Measurements from ENCODE around the gene ACSM5. TPM values are rescaled to one million over a fixed set of nuclear protein-coding genes. Genes with fewer than 3 reads are reported as not detected.
A peak's percentile ranks its signal among the peaks of the same experiment; 100 is the strongest.
"Not testable (repeated sequence)": the region's sequence is repeated elsewhere in the genome, so short reads cannot be mapped to it uniquely, and the experiment has no call there.

The ACSM5 gene
- total and polyA plus RNA-seq, 2 experiments from 2014 or later, result 0.16 TPM; not detected in 1

GRCh38 chr16:20430948-20431347 lies 21.6 kb downstream of the ACSM5 start:
- no peaks in the 10 kb centered on the region for H3K36me3 ChIP-seq

DNA sequence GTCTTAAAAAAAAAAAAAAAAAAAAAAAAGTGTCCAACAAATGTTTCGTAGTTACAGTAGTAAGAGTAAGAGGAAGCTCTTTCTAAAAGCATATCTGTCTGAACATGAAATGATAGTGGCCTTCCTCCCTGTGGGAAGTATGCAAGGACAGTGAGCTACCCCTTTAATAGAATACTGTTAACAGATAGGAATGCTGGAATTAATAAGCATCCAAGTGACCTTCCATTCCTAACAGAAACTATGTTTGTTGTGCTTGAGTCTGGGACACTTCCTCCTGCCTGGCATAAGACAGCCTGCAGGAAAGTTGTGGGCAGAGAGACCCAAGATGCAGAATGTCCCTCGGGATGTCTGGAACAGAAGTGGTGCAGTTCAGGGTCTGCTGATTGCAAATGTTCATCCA lies 29.6 kb downstream of the ACSM5 start:
- DNase-seq (ENCODE audit: low read depth in 1 of 2, low spot score in 1 of 2); H3K36me3 ChIP-seq; H3K9me3 ChIP-seq (ENCODE audit: low read depth); H3K27me3 ChIP-seq; H3K27ac ChIP-seq; H3K4me3 ChIP-seq; H3K4me1 ChIP-seq (ENCODE audit: low read depth): not testable (repeated sequence)

More at GRCh38 chr16:20430948-20431347, 21.6 kb downstream of the ACSM5 start:
- DNase-seq (ENCODE audit: low read depth in 1 of 2, low spot score in 1 of 2), result no peak
- Histone ChIP-seq H3K27ac (no peak overlapping the region), H3K4me1 (ENCODE audit: low read depth) (no peaks in the 10 kb centered on the region), H3K9me3 (ENCODE audit: low read depth) (no peaks in the 10 kb centered on the region), H3K27me3 (no peaks in the 10 kb centered on the region), H3K4me3 (no peak overlapping the region)
- no peak for TF ChIP-seq CTCF (IDR thresholded peaks at IDR 0.05; ENCODE audit: low read depth, low read length)

- not testable (repeated sequence) for H3K4me3 ChIP-seq; H3K4me1 ChIP-seq (ENCODE audit: low read depth); H3K27ac ChIP-seq; H3K9me3 ChIP-seq (ENCODE audit: low read depth); H3K27me3 ChIP-seq; H3K36me3 ChIP-seq
- DNase-seq (ENCODE audit: low read depth in 1 of 2, low spot score in 1 of 2), result peak in 1 of 2 donors; percentile 67
These were observed 30.5 kb downstream of the ACSM5 start for GRCh38 chr16:20439820-20440231.

DNA sequence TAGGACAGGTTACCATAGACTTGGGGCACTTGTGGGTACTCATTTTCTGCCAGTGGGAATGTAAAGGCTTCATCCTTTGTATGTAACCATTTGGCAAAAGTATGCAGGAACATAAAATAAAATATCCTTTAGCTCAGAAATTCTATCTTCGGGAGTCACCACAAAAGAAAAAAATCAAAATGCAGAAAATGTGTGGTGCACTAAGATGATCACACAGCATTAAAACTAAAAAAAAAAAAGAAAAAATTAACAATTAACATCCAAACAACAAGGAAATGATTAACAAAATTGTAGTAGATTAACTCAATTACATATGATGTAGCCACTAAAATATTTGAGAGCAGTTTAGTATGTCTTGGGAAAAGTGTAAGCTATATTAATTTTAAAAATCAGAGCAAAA lies 31.4 kb downstream of the ACSM5 start:
- H3K4me1 ChIP-seq (ENCODE audit: low read depth); H3K27ac ChIP-seq; H3K4me3 ChIP-seq; H3K9me3 ChIP-seq (ENCODE audit: low read depth); H3K36me3 ChIP-seq; H3K27me3 ChIP-seq; DNase-seq (ENCODE audit: low read depth in 1 of 2, low spot score in 1 of 2): not testable (repeated sequence)

DNA sequence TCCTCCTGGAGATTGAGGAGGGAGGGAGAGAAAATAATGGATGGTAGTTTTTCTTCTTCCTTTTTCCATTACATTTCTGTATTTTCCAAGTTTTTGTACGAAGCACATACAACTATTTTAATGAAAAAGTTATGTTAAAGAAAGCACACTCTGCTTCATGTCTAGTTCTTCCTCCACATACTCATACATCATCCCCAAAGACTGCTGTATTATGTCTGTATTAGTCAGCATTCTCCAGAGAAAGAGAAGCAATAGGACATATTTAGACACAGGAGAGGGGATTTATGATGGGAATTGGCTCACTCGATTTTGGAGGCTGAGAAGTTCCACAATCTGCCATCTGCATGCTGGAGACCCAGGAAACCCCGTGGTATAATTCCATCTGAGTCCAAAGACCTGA lies 31.9 kb downstream of the ACSM5 start:
- Histone ChIP-seq H3K9me3 (ENCODE audit: low read depth) (no peaks in the 10 kb centered on the region), H3K36me3 (no peaks in the 10 kb centered on the region), H3K4me3 (no peak overlapping the region), H3K27ac (no peak overlapping the region), H3K4me1 (ENCODE audit: low read depth) (no peaks in the 10 kb centered on the region), H3K27me3 (no peaks in the 10 kb centered on the region)
- no peak for DNase-seq (ENCODE audit: low read depth in 1 of 2, low spot score in 1 of 2)
- no peak for TF ChIP-seq CTCF (IDR thresholded peaks at IDR 0.05; ENCODE audit: low read depth, low read length)

- not testable (repeated sequence) for H3K27me3 ChIP-seq; H3K36me3 ChIP-seq; H3K4me1 ChIP-seq (ENCODE audit: low read depth); H3K9me3 ChIP-seq (ENCODE audit: low read depth); H3K4me3 ChIP-seq; DNase-seq (ENCODE audit: low read depth in 1 of 2, low spot score in 1 of 2); H3K27ac ChIP-seq
These were observed 32.5 kb downstream of the ACSM5 start for GRCh38 chr16:20441859-20442258.

GRCh38 chr16:20446652-20447393 lies 37.5 kb downstream of the ACSM5 start:
- not testable (repeated sequence) for DNase-seq (ENCODE audit: low read depth in 1 of 2, low spot score in 1 of 2); H3K27ac ChIP-seq; H3K4me3 ChIP-seq; H3K36me3 ChIP-seq; H3K9me3 ChIP-seq (ENCODE audit: low read depth); H3K4me1 ChIP-seq (ENCODE audit: low read depth); H3K27me3 ChIP-seq

- H3K27me3 ChIP-seq; DNase-seq (ENCODE audit: low read depth in 1 of 2, low spot score in 1 of 2); H3K27ac ChIP-seq; H3K36me3 ChIP-seq; H3K4me1 ChIP-seq (ENCODE audit: low read depth); H3K4me3 ChIP-seq; H3K9me3 ChIP-seq (ENCODE audit: low read depth): not testable (repeated sequence)
These were observed 42.0 kb downstream of the ACSM5 start, which contains the start of gene ACSM2A for GRCh38 chr16:20451364-20451763. Gene ACSM2A, plus strand, starts transcription at chr16:20451521. Its CDS starts 8,594 bp downstream, at chr16:20460115.

DNA sequence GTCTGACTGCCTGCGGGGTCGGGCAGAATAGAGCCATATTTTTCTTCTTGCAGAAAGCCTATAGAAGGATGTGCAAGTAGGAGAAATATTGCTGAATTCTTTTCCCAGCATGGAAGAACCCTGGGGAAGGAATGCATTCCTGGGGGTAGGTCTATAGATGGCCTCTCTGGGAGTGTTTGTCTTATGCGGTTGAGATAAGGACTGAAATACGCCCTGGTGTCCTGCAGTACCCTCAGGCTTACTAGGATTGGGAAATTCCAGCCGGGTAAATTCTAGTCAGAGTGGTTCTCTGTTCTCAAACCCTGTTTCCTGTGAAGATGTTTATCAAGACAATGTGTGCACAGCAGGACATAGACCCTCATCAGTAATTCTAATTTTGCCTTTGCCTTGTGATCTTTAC lies 44.3 kb downstream of the ACSM5 start:
- H3K27ac ChIP-seq; H3K27me3 ChIP-seq; H3K36me3 ChIP-seq; H3K4me3 ChIP-seq; H3K9me3 ChIP-seq (ENCODE audit: low read depth); H3K4me1 ChIP-seq (ENCODE audit: low read depth): not testable (repeated sequence)
- peak in 1 of 2 donors; percentile 16 for DNase-seq (ENCODE audit: low read depth in 1 of 2, low spot score in 1 of 2)

GRCh38 chr16:20459227-20459626 lies 49.9 kb downstream of the ACSM5 start:
- H3K36me3 ChIP-seq; DNase-seq (ENCODE audit: low read depth in 1 of 2, low spot score in 1 of 2); H3K4me1 ChIP-seq (ENCODE audit: low read depth); H3K27ac ChIP-seq; H3K27me3 ChIP-seq; H3K4me3 ChIP-seq; H3K9me3 ChIP-seq (ENCODE audit: low read depth): not testable (repeated sequence)

DNA sequence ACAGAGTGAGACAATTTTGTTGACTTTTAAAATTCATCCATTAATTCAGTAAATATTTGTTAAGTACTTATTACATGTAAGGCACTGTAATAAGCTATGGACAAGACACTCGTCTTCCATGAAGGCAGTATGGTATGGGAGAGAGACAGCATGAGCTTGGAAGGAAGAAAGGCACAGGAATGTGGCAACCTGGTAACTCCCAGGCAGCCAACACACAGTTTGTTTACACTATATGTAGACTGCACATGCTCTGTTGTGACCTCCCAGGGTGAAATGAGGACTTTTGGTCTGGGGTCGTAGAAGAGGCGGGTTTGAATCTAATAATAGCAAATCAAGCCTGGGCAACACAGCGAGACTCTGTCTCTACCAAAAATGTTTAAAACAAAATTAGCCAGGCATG lies 51.0 kb downstream of the ACSM5 start:
- not testable (repeated sequence) for H3K4me1 ChIP-seq (ENCODE audit: low read depth); DNase-seq (ENCODE audit: low read depth in 1 of 2, low spot score in 1 of 2); H3K36me3 ChIP-seq; H3K27me3 ChIP-seq; H3K9me3 ChIP-seq (ENCODE audit: low read depth); H3K4me3 ChIP-seq; H3K27ac ChIP-seq

GRCh38 chr16:20468954-20469353 lies 59.6 kb downstream of the ACSM5 start:
- DNase-seq (ENCODE audit: low read depth in 1 of 2, low spot score in 1 of 2); H3K4me3 ChIP-seq; H3K4me1 ChIP-seq (ENCODE audit: low read depth); H3K9me3 ChIP-seq (ENCODE audit: low read depth); H3K36me3 ChIP-seq; H3K27ac ChIP-seq; H3K27me3 ChIP-seq: not testable (repeated sequence)
